Stimulated activated CD4-positive, alpha-beta T cell treated with anti-CD3 and anti-CD28 coated beads, Interleukin-1b, Interleukin-23, amount 100 ng/mL, for 4 hours (primary cell): Measurements from ENCODE around the gene DUSP22.

ENCODE experiments used
- DNase-seq, 2 donors: peaks; one replicate each; pipeline ENCODE4 v3.0.0-alpha.2; 2020; ENCODE audit warnings: low read depth in 2 of 2

DUSP22 gene

GRCh38 chr6:395432-396125 is 103.3 kb downstream of the DUSP22 start:
- no peak for DNase-seq

DNA sequence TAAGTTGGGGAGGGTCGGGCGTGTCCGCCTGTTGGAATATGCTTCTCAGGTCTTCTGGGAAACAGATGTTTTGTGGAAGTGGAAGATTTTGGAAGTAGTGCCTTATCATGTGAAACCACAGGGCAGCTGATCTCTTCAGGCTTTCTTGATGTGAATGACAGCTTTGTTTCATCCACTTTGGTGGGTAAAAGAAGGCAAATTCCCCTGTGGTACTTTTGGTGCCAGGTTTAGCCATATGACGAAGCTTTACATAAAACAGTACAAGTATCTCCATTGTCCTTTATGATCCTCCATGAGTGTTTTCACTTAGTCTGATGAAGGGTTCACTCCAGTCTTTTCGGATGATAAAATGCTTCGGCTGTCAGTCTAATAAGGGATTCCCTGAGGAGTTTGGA is 103.8 kb downstream of the DUSP22 start:
- DNase-seq: no peak

DNA sequence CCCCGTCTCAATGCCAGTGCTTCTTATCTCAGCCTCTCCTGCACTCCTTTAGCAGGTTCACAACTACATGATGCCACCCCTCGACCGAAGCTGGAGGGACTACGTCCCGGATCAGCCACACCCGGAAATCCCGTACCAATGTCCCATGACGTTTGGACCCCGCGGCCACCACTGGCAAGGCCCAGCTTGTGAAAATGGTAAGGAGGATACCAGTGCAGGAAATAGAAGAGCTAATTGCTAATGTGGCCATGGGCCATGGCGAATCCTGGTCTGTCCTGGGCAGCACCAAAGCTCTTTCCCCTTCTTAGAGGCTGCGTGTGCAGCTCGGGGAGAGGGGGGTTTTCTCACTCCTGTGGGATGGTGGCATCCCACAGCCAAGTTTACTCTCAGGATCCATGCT is 104.8 kb downstream of the DUSP22 start:
- DNase-seq: no peak

DNA sequence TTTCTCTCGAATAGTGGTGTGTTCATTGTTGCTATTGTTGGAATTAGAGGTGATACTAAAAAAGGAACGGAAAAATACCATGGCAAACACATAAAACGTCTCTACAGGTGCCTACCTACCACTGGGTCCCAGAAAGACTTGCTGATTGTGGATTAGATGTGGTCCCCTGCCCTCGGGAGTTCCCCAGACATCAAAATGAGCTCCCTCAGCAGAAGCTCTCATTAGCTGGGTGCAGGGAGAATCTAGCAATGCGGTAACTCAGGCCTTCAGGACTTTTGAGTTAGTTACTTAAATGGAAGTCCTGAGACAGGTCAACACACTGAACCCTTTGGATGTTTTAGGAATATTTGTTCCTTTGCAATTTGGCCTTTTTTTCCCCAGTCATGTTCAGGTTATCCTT is 105.3 kb downstream of the DUSP22 start:
- no peak for DNase-seq

DNA sequence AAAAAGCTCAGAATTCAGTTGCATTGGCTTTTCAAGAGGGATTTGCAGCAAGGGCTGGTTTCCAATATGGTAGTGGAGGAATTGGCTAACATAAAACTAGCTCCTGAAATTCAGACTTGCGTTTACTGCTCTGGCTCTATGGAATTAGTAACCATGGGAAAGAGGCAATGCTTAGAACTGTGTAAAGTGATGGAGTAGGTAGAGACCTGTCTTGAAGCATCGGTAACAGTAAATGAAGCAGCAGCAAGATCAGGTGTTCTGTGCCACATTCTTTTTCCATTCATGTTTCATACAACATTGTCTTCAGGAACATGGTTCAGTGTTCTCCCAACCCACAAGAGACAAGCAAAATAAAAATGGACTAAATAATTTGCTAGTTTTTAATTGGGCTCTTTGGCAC is 105.8 kb downstream of the DUSP22 start:
- DNase-seq: no peak

DNA sequence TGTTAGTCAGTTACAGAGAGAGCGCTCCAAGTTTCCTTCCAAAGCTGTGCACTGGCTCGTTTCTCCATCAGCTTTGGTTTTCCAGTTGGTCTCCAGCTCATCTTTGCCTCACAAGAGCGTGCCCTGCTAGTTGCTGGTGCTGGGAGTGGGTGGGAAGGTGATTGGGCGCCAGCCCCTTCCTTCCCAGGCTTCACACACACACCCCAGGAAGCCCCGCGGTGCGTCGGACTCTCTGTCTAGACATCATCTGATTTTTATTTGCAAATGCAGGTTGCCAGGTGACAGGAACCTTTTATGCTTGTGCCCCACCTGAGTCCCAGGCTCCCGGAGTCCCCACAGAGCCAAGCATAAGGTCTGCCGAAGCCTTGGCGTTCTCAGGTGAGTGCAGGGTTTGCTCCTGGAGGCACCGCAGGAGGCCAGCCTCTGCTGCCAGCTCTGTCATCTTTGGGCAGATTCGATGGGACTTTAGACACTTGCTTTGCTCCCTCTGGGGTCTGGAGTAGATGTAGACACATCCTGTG is 106.3 kb downstream of the DUSP22 start:
- no peak for DNase-seq

GRCh38 chr6:399785-400534 is 107.7 kb downstream of the DUSP22 start:
- no peak for DNase-seq

DNA sequence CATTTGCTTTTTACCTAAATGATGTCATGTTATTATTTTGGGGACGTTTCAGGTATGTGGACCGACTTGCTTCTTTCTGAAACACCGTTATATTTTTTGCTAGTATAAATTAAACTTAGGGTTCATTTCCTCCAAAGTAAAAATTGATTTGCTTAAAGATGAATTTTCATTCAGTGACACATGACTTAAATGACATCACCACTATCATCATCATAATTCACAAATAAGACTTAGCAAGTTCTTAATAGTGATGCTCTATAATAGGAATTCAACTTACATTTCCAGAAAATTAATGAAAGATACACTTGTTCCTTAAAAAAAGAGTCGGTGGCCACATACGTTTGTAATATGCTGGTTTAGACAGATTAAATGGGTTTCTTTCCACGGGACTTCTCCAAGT is 108.5 kb downstream of the DUSP22 start:
- no peak for DNase-seq
